Smooth muscle cell (in vitro differentiated cells): Measurements from ENCODE around the gene CPEB4. TPM values are rescaled to one million over a fixed set of nuclear protein-coding genes. Genes with fewer than 3 reads are reported as not detected.

ENCODE experiments used
- DNase-seq: peaks from one replicate; lab custom pipeline; 2025; ENCODE audit not compliant: unreplicated experiment; lab: John Stamatoyannopoulos, UW
- H2AFZ ChIP-seq: fragments of 200-600 bp; sonication (generic); 2 replicates; pipeline ENCODE4 v1.6.0; 2016; ENCODE audit warnings: antibody characterized with exemption, low read depth, mild to moderate bottlenecking
- H3F3A ChIP-seq: fragments of 200-600 bp; sonication (generic); 2 replicates; pipeline ENCODE4 v1.6.0; 2017; ENCODE audit warnings: antibody characterized with exemption, low read depth
- H3K27ac ChIP-seq: fragments of 200-600 bp; sonication (generic); 2 replicates; pipeline ENCODE4 v1.5.1; 2016; ENCODE audit warnings: low read depth, mild to moderate bottlenecking
- H3K27me3 ChIP-seq: fragments of 200-600 bp; sonication (generic); 2 replicates; pipeline ENCODE4 v1.6.1; 2016; ENCODE audit warnings: low read depth, mild to moderate bottlenecking
- H3K36me3 ChIP-seq: fragments of 200-600 bp; sonication (generic); 2 replicates; pipeline ENCODE4 v1.5.1; 2016; ENCODE audit warnings: low read depth
- H3K4me1 ChIP-seq: fragments of 200-600 bp; sonication (generic); 2 replicates; pipeline ENCODE4 v1.5.1; 2016; ENCODE audit warnings: low read depth
- H3K4me2 ChIP-seq: fragments of 200-600 bp; sonication (generic); 2 replicates; pipeline ENCODE4 v1.6.0; 2016; ENCODE audit warnings: mild to moderate bottlenecking
- H3K4me3 ChIP-seq: fragments of 200-600 bp; sonication (generic); 2 replicates; pipeline ENCODE4 v1.5.1; 2016; ENCODE audit warnings: mild to moderate bottlenecking
- H3K79me2 ChIP-seq: fragments of 200-600 bp; sonication (generic); 2 replicates; pipeline ENCODE4 v1.6.0; 2016; ENCODE audit warnings: low read depth, mild to moderate bottlenecking
- H3K9ac ChIP-seq: fragments of 200-600 bp; sonication (generic); 2 replicates; pipeline ENCODE4 v1.6.0; 2016; ENCODE audit warnings: low read depth
- H3K9me3 ChIP-seq: fragments of 200-600 bp; sonication (generic); replicated peaks from 2 replicates; pipeline ENCODE4 v1.5.1; 2016; ENCODE audit warnings: low read depth
- H4K20me1 ChIP-seq: fragments of 200-600 bp; sonication (generic); 2 replicates; pipeline ENCODE4 v1.6.0; 2016; ENCODE audit warnings: low read depth
- CTCF ChIP-seq: fragments of 200-600 bp; sonication (generic); IDR thresholded peaks from 2 replicates; pipeline ENCODE4 v1.5.1; 2017; ENCODE audit warnings: borderline replicate concordance, mild to moderate bottlenecking, antibody characterized with exemption; ENCODE audit not compliant: insufficient read depth, poor library complexity, severe bottlenecking
- WGBS: methylation state at CpG from one replicate; pipeline ENCODE4 v1.1.7; 2016; ENCODE audit warnings: low lambda C conversion rate; 5-methylcytosine and 5-hydroxymethylcytosine counted together
- polyA plus RNA-seq: library from polyadenylated mRNA; unstranded; fragments of >200 nt; fragmentation: Nextera tagmentation; extraction: Ambion mirVana; gene quantifications from 2 replicates; pipeline ENCODE4 v1.2.1, GENCODE V29; 2016
- total RNA-seq: library from RNA; depleted of rRNA; stranded (reverse); fragments of >200 nt; gene quantifications from 2 replicates; pipeline ENCODE4 v1.2.3, GENCODE V29; 2014

Gene CPEB4
- total and polyA plus RNA-seq, 2 experiments from 2014 or later = 5.1 to 38.5 TPM

GRCh38 chr5:173858670-173859407 lies 29.3 kb upstream of the CPEB4 start:
- Histone ChIP-seq H3K27me3 (no peaks in the 10 kb centered on the region), H3K9ac (no peak overlapping the region), H3K36me3 (no peaks in the 10 kb centered on the region), H2AFZ (no peak overlapping the region), H3K27ac (no peak overlapping the region), H3F3A (peaks cover 3% of the 10 kb centered on the region), H3K4me1 (no peaks in the 10 kb centered on the region), H4K20me1 (no peaks in the 10 kb centered on the region), H3K79me2 (no peaks in the 10 kb centered on the region), H3K4me3 (no peak overlapping the region), H3K4me2 (no peak overlapping the region), H3K9me3 (no peaks in the 10 kb centered on the region)
- 81% methylated on average over 4 of the region's 4 CpGs for WGBS
- no peak for TF ChIP-seq CTCF
- DNase-seq = no peak

- 72% methylated on average over 4 of the region's 4 CpGs for WGBS
- no peak overlapping the region for H3K27ac ChIP-seq
Measured at GRCh38 chr5:173859408-173860159, 28.6 kb upstream of the CPEB4 start.

GRCh38 chr5:173862047-173862477 lies 26.1 kb upstream of the CPEB4 start:
- no peaks in the 10 kb centered on the region for H3K9me3 ChIP-seq
- H3K4me2 ChIP-seq = no peak overlapping the region
- H3K36me3 ChIP-seq = no peaks in the 10 kb centered on the region
- DNase-seq = no peak
- H4K20me1 ChIP-seq = no peaks in the 10 kb centered on the region
- H3K79me2 ChIP-seq = no peaks in the 10 kb centered on the region
- no peak overlapping the region for H3K4me3 ChIP-seq
- H3K27ac ChIP-seq = no peak overlapping the region
- TF ChIP-seq CTCF = no peak
- no peak overlapping the region for H2AFZ ChIP-seq
- H3K4me1 ChIP-seq = no peaks in the 10 kb centered on the region
- H3F3A ChIP-seq = peaks cover 3% of the 10 kb centered on the region
- no peaks in the 10 kb centered on the region for H3K27me3 ChIP-seq
- WGBS = 94% methylated on average over 4 of the region's 4 CpGs
- H3K9ac ChIP-seq = no peak overlapping the region

More at GRCh38 chr5:173859408-173860159, 28.6 kb upstream of the CPEB4 start:
- no peaks in the 10 kb centered on the region for H3K4me1 ChIP-seq
- no peaks in the 10 kb centered on the region for H3K9me3 ChIP-seq
- H3K36me3 ChIP-seq = no peaks in the 10 kb centered on the region
- H3K27me3 ChIP-seq = no peaks in the 10 kb centered on the region
- H3K4me2 ChIP-seq = no peak overlapping the region
- no peak for DNase-seq
- H3K9ac ChIP-seq = no peak overlapping the region
- H3F3A ChIP-seq = peaks cover 3% of the 10 kb centered on the region
- H4K20me1 ChIP-seq = no peaks in the 10 kb centered on the region
- H3K79me2 ChIP-seq = no peaks in the 10 kb centered on the region
- TF ChIP-seq CTCF = no peak
- no peak overlapping the region for H2AFZ ChIP-seq
- H3K4me3 ChIP-seq = no peak overlapping the region
